ENCODE data around the gene GNPAT. TPM values are rescaled to one million over a fixed set of nuclear protein-coding genes. Genes with fewer than 3 reads are reported as not detected.

GNPAT gene
- total RNA-seq (2014; rRNA removed; shearing (Covaris generic)) = 28.6 and 32.3 TPM in 2 replicates

GRCh38 chr1:231240883-231241735 is at the start of gene GNPAT:
GNPAT (plus strand) TSS chr1:231241212; CDS start chr1:231241379, 167 bp downstream.
- peak; percentile 90 for DNase-seq (ENCODE audit: low spot score)

- peak; percentile 67 for DNase-seq (ENCODE audit: low spot score)
Observed at GRCh38 chr1:231192620-231193163, 48.3 kb upstream of the GNPAT start.

- DNase-seq (ENCODE audit: low spot score) = no peak
Observed at GRCh38 chr1:231193710-231194340, 47.2 kb upstream of the GNPAT start.

GRCh38 chr1:231194476-231194842 is 46.6 kb upstream of the GNPAT start:
- no peak for DNase-seq (ENCODE audit: low spot score)

- peak; percentile 16 for DNase-seq (ENCODE audit: low spot score)
Observed at GRCh38 chr1:231194843-231195516, 46.0 kb upstream of the GNPAT start.

- DNase-seq (ENCODE audit: low spot score) = no peak
Observed at GRCh38 chr1:231196307-231196706, 44.7 kb upstream of the GNPAT start.

GRCh38 chr1:231196728-231197127 is 44.3 kb upstream of the GNPAT start:
- no peak for DNase-seq (ENCODE audit: low spot score)

- no peak for DNase-seq (ENCODE audit: low spot score)
Observed at GRCh38 chr1:231199868-231200267, 41.1 kb upstream of the GNPAT start.

GRCh38 chr1:231200388-231201031 is 40.5 kb upstream of the GNPAT start:
- no peak for DNase-seq (ENCODE audit: low spot score)

- DNase-seq (ENCODE audit: low spot score) = no peak
Observed at GRCh38 chr1:231201375-231201978, 39.5 kb upstream of the GNPAT start.

GRCh38 chr1:231201979-231202633 is 38.9 kb upstream of the GNPAT start:
- no peak for DNase-seq (ENCODE audit: low spot score)

- no peak for DNase-seq (ENCODE audit: low spot score)
Observed at GRCh38 chr1:231203259-231204057, 37.6 kb upstream of the GNPAT start.

- DNase-seq (ENCODE audit: low spot score) = peak; percentile 22
Observed at GRCh38 chr1:231206856-231207255, 34.2 kb upstream of the GNPAT start.

GRCh38 chr1:231207437-231207836 is 33.6 kb upstream of the GNPAT start:
- no peak for DNase-seq (ENCODE audit: low spot score)

GRCh38 chr1:231208980-231209379 is 32.0 kb upstream of the GNPAT start:
- DNase-seq (ENCODE audit: low spot score) = no peak

- no peak for DNase-seq (ENCODE audit: low spot score)
Observed at GRCh38 chr1:231209531-231209930, 31.5 kb upstream of the GNPAT start.

- DNase-seq (ENCODE audit: low spot score) = no peak
Observed at GRCh38 chr1:231210126-231210525, 30.9 kb upstream of the GNPAT start.

GRCh38 chr1:231211005-231211857 is 29.8 kb upstream of the GNPAT start:
- peak; percentile 96 for DNase-seq (ENCODE audit: low spot score)

- peak; percentile 7 for DNase-seq (ENCODE audit: low spot score)
Observed at GRCh38 chr1:231212301-231212700, 28.7 kb upstream of the GNPAT start.
